Neural progenitor cell (in vitro differentiated cells): ENCODE measurements around the gene ASAH2B. TPM values are rescaled to one million over a fixed set of nuclear protein-coding genes. Genes with fewer than 3 reads are reported as not detected.
"Not testable (repeated sequence)": the region's sequence is repeated elsewhere in the genome, so short reads cannot be mapped to it uniquely, and the experiment has no call there.

Experiments used
- DNase-seq: peaks from one replicate; pipeline ENCODE4 v3.0.0-alpha.2; 2016; ENCODE audit warnings: low spot score
- H2AFZ ChIP-seq: fragments of 200-600 bp; sonication (generic); replicated peaks from 2 replicates; pipeline ENCODE4 v1.6.1; 2016; ENCODE audit warnings: antibody characterized with exemption
- H3F3A ChIP-seq: fragments of 200-600 bp; sonication (generic); 2 replicates; pipeline ENCODE4 v1.6.1; 2016; ENCODE audit warnings: antibody characterized with exemption, low read depth
- H3K27ac ChIP-seq: fragments of 200-600 bp; sonication (generic); 2 replicates; pipeline ENCODE4 v1.5.1; 2016; ENCODE audit warnings: mild to moderate bottlenecking
- H3K27me3 ChIP-seq: fragments of 200-600 bp; sonication (generic); 2 replicates; pipeline ENCODE4 v1.6.1; 2016; ENCODE audit warnings: mild to moderate bottlenecking, moderate library complexity
- H3K36me3 ChIP-seq: fragments of 200-600 bp; sonication (generic); 2 replicates; pipeline ENCODE4 v1.5.1; 2016
- H3K4me1 ChIP-seq: fragments of 200-600 bp; sonication (generic); 2 replicates; pipeline ENCODE4 v1.6.1; 2016; ENCODE audit warnings: mixed run types
- H3K4me2 ChIP-seq: fragments of 200-600 bp; sonication (generic); 2 replicates; pipeline ENCODE4 v1.6.1; 2016
- H3K4me3 ChIP-seq: fragments of 200-600 bp; sonication (generic); 2 replicates; pipeline ENCODE4 v1.5.1; 2016
- H3K79me2 ChIP-seq: fragments of 200-600 bp; sonication (generic); 2 replicates; pipeline ENCODE4 v1.6.1; 2016; ENCODE audit warnings: low read depth
- H3K9ac ChIP-seq: fragments of 200-600 bp; sonication (generic); 2 replicates; pipeline ENCODE4 v1.6.1; 2016
- H3K9me3 ChIP-seq: fragments of 200-600 bp; sonication (generic); 2 replicates; pipeline ENCODE4 v1.5.1; 2016; ENCODE audit warnings: low read depth
- H4K20me1 ChIP-seq: fragments of 200-600 bp; sonication (generic); 2 replicates; pipeline ENCODE4 v1.6.1; 2016; ENCODE audit warnings: low read depth
- H3K27ac Mint-ChIP-seq: 3 replicates; pipeline ENCODE4 v1.8.0; 2021; ENCODE audit warnings: mixed read lengths
- H3K27me3 Mint-ChIP-seq: 2 replicates; pipeline ENCODE4 v1.8.0; 2022; ENCODE audit warnings: low read depth, mild to moderate bottlenecking, inconsistent platforms, moderate library complexity, mixed read lengths; ENCODE audit not compliant: insufficient read depth
- H3K36me3 Mint-ChIP-seq: 3 replicates; pipeline ENCODE4 v1.8.0; 2021; ENCODE audit warnings: mixed read lengths
- H3K4me1 Mint-ChIP-seq: 3 replicates; pipeline ENCODE4 v1.8.0; 2021; ENCODE audit warnings: mixed read lengths
- H3K4me3 Mint-ChIP-seq: 3 replicates; pipeline ENCODE4 v1.8.0; 2021; ENCODE audit warnings: mild to moderate bottlenecking, moderate library complexity, mixed read lengths
- H3K9me3 Mint-ChIP-seq: 3 replicates; pipeline ENCODE4 v1.8.0; 2020; ENCODE audit warnings: mixed read lengths
- EZH2 ChIP-seq: fragments of 200-600 bp; sonication (generic); IDR thresholded peaks from 2 replicates; pipeline ENCODE4 v1.6.1; 2017; ENCODE audit warnings: antibody characterized with exemption, mild to moderate bottlenecking, moderate library complexity
- total RNA-seq: library from RNA; depleted of rRNA; stranded (reverse); fragments of >200 nt; gene quantifications from 2 replicates; pipeline ENCODE4 v1.2.3, GENCODE V29; 2015; ENCODE audit warnings: low replicate concordance
- TF ChIP-seq, protein P1 (sequence below): fragments of 200-600 bp; sonication (generic); IDR thresholded peaks from 2 replicates; pipeline ENCODE4 v1.5.1; 2017; ENCODE audit warnings: antibody characterized with exemption, mild to moderate bottlenecking

The ASAH2B gene
- total RNA-seq, 1 donor from 2014 or later: 18.8 TPM

DNA sequence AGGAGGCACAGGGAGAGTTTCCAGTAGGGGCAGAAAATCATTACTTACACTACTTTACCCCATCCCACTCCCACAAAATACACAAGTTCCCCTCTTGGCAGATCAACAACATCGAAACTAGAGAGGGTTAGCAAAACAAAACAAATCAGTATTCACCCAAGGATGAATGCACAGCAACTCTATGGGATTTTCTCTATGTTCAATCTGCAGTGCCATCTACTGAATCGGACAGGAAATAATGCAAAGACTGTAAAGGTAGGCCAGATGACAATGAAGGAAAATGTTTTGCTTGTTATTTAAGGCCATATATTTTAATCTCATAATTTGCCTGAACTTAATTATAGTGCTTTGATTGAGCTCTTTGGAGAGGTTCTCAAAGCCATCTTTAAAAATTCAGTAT lies 35.1 kb downstream of the ASAH2B start:
- H3K9ac ChIP-seq, H3F3A ChIP-seq, H3K27ac Mint-ChIP-seq, H3K9me3 ChIP-seq, H3K27me3 ChIP-seq, H3K36me3 Mint-ChIP-seq, H3K36me3 ChIP-seq, H4K20me1 ChIP-seq, H3K27me3 Mint-ChIP-seq, H3K79me2 ChIP-seq, H3K9me3 Mint-ChIP-seq, H3K27ac ChIP-seq, H3K4me1 ChIP-seq, H2AFZ ChIP-seq, H3K4me1 Mint-ChIP-seq, H3K4me3 ChIP-seq, H3K4me3 Mint-ChIP-seq, H3K4me2 ChIP-seq, DNase-seq: not testable (repeated sequence)

DNA sequence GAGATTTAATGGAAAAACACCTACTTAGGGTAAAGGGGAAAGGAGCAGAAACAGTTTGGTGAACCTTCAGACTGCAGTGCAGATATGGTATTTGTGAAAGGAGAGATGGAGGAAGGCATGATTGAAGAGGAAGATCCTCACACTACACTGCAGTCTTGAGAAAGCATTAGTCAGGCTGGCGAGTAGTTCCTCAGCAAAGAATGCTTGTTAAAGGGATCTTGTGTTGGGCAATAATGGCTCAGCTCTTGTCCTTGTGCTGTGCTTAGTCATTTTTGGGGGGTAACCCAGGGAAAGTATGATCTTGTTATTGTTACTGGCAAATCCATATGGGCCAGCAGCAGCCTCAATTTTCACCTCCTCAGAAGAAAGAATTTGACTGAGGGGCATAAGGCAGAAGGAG lies 40.3 kb downstream of the ASAH2B start:
- H2AFZ ChIP-seq, H3K9ac ChIP-seq, H3K4me3 ChIP-seq, H3K27ac ChIP-seq, H3F3A ChIP-seq, DNase-seq, H4K20me1 ChIP-seq, H3K4me2 ChIP-seq, H3K36me3 ChIP-seq, H3K36me3 Mint-ChIP-seq, H3K27me3 Mint-ChIP-seq, H3K9me3 Mint-ChIP-seq, H3K4me1 ChIP-seq, H3K27ac Mint-ChIP-seq, H3K9me3 ChIP-seq, H3K4me1 Mint-ChIP-seq, H3K27me3 ChIP-seq, H3K4me3 Mint-ChIP-seq, H3K79me2 ChIP-seq: not testable (repeated sequence)

DNA sequence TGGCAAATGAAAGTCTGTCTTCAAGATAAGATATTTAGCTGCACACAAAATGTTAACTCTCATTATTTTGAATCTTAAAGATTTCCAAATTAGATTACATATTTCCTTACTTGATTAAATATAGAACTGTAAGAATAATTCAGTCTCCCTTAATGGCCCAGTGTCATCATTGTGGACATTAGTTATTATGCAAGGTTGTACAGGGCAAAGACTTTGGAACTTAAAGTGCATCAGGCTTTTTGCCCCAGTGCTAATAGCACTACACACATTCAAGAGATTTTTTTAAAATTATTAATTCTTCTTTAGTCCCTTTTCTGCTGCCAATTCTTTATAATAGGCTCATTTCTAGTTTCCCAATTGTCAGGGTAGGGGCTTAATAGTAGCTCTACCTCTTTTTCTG lies 42.3 kb downstream of the ASAH2B start:
- not testable (repeated sequence) for H3K4me3 Mint-ChIP-seq, H3K27ac ChIP-seq, H3K79me2 ChIP-seq, H3F3A ChIP-seq, H3K27ac Mint-ChIP-seq, H3K9me3 ChIP-seq, H3K9me3 Mint-ChIP-seq, H3K4me1 Mint-ChIP-seq, H3K27me3 Mint-ChIP-seq, H3K4me1 ChIP-seq, H3K36me3 Mint-ChIP-seq, H3K36me3 ChIP-seq, H3K4me2 ChIP-seq, DNase-seq, H3K27me3 ChIP-seq, H3K4me3 ChIP-seq, H4K20me1 ChIP-seq, H3K9ac ChIP-seq, H2AFZ ChIP-seq

DNA sequence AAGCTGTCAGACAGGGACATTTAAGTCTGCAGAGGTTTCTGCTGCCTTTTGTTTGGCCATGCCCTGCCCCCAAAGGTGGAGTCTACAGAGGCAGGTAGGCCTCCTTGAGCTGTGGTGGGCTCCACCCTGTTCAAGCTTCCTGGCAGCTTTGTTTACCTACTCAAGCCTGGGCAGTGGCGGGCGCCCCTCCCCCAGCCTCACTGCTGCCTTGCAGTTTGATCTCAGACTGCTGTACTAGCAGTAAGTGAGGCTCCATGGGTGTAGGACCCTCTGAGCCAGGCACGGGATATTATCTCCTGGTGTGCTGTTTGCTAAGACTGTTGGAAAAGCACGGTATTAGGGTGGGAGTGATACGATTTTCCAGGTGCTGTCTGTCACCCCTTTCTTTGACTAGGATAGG lies 48.2 kb downstream of the ASAH2B start:
- not testable (repeated sequence) for H4K20me1 ChIP-seq, H3K36me3 Mint-ChIP-seq, H3K27ac ChIP-seq, H3K4me1 ChIP-seq, H3K4me3 ChIP-seq, H3K36me3 ChIP-seq, H3K9me3 Mint-ChIP-seq, H3K79me2 ChIP-seq, H3K4me3 Mint-ChIP-seq, H3K27ac Mint-ChIP-seq, H3K27me3 ChIP-seq, H3K27me3 Mint-ChIP-seq, H3K4me2 ChIP-seq, DNase-seq, H3F3A ChIP-seq, H3K9me3 ChIP-seq, H3K9ac ChIP-seq, H3K4me1 Mint-ChIP-seq
- peak overlapping the region; percentile 68 for H2AFZ ChIP-seq

DNA sequence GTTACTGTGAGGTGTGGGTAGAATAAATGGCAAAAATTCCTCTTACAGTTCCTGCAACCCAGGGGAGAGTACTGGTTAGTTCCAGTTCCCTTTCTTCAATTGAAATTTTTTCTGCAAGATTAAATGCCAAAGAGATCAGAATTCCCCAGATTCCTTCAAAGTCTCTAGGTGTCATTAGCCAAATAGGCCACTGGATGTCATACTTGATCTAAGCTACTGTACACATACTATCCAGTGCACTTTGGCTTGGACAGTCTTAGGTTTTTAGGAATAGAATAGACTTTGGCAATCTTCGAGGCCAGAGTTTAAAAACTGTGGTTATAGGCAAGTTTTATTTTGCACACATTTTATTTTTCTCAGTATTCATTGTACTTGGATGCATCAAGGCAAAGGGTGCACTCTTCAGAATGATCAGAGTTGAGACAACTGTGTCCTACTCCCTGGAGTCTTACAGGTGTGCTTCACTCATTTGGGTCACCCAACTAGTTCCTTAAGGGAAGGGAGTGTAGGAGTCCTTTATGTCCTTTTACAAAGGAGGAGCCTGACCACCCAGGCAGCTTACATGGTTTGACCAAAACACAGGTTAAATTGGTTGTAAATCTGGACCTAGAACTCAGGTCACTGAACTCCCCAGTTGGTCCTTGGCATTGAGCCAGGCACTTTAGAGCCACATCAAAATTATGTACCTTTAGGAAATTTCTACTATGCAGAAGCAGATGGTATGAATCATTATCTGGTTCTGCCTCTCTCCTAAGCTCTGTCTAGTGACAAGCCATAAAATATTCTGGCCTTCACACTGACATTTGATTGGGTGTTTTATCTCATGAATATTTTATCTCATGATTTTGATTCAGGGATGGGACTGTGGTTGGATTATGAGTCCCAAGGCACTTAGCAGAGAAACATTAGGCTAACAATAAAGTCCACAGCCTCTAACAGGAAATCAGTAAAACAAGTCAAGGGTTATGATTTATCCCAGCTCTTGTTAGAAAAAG lies 49.5 kb downstream of the ASAH2B start:
- Mint-ChIP-seq H3K27me3 (no peaks in the 10 kb centered on the region), H3K36me3 (no peaks in the 10 kb centered on the region), H3K9me3 (peaks cover 6% of the 10 kb centered on the region), H3K27ac (no peak overlapping the region), H3K4me3 (no peak overlapping the region), H3K4me1 (no peaks in the 10 kb centered on the region)
- no peaks in the 10 kb centered on the region for H4K20me1 ChIP-seq
- H3K4me2 ChIP-seq: no peak overlapping the region
- no peak overlapping the region for H3K27ac ChIP-seq
- H3K9ac ChIP-seq: no peak overlapping the region
- peaks cover 4% of the 10 kb centered on the region for H3K4me1 ChIP-seq
- H3K4me3 ChIP-seq: no peak overlapping the region
- H3K79me2 ChIP-seq: no peaks in the 10 kb centered on the region
- H2AFZ ChIP-seq: peak overlapping the region; percentile 68
- peak; percentile 59 for DNase-seq
- H3K36me3 ChIP-seq: no peaks in the 10 kb centered on the region
- no peaks in the 10 kb centered on the region for H3K9me3 ChIP-seq
- no peaks in the 10 kb centered on the region for H3F3A ChIP-seq
- no peak for TF ChIP-seq EZH2
- TF ChIP-seq, protein P1, sequence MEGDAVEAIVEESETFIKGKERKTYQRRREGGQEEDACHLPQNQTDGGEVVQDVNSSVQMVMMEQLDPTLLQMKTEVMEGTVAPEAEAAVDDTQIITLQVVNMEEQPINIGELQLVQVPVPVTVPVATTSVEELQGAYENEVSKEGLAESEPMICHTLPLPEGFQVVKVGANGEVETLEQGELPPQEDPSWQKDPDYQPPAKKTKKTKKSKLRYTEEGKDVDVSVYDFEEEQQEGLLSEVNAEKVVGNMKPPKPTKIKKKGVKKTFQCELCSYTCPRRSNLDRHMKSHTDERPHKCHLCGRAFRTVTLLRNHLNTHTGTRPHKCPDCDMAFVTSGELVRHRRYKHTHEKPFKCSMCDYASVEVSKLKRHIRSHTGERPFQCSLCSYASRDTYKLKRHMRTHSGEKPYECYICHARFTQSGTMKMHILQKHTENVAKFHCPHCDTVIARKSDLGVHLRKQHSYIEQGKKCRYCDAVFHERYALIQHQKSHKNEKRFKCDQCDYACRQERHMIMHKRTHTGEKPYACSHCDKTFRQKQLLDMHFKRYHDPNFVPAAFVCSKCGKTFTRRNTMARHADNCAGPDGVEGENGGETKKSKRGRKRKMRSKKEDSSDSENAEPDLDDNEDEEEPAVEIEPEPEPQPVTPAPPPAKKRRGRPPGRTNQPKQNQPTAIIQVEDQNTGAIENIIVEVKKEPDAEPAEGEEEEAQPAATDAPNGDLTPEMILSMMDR: peak; percentile 57
- no peaks in the 10 kb centered on the region for H3K27me3 ChIP-seq
